Epithelial cell of esophagus (primary cell): Measurements from ENCODE around the gene TMEM126A.

ENCODE experiments used
- DNase-seq: peaks from one replicate; pipeline ENCODE4 v3.0.0; 2010; ENCODE audit warnings: low read depth
- H3K4me3 ChIP-seq: 2 replicates; pipeline ENCODE4 v1.5.1; 2011; ENCODE audit warnings: mild to moderate bottlenecking, low read length, control low read depth
- TF ChIP-seq, protein P1 (sequence below): IDR thresholded peaks from 2 replicates; pipeline ENCODE4 v1.5.1; 2011; ENCODE audit warnings: low read depth, mild to moderate bottlenecking, low read length, control low read depth, inconsistent platforms; ENCODE audit not compliant: insufficient read depth; ENCODE audit errors: missing control alignments

Gene TMEM126A

DNA sequence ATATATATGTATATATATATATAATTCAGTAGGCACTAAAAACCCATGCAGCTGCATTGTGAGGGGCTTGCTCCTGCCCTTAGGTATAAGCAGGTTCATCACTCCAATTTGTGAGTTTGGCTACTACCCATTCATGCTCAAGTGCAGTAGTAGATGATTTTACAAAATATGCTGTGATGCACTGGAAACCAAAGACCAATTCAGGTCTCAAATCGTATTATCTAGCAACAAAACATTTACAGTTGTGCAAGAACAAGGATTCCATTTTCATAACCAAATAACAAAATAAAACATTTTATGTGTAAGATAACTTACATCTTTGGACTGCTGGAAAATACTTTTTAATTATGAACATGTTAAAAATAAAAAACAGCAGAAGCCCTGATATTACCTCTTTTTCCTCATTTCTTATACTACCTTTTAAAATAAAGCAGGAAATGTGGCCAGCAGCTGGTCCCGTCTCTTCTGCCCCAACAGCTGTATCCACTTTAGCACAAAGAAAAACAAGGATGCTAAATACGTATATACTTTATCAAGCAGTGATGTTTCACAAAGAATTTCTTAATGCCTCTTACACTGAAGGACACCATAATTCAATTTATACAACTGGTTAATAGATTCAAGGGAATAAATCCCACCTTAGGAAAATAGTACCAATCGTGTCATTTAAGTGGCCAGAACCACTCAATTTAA, 14.4 kb downstream of the TMEM126A start:
- TF ChIP-seq, protein P1, sequence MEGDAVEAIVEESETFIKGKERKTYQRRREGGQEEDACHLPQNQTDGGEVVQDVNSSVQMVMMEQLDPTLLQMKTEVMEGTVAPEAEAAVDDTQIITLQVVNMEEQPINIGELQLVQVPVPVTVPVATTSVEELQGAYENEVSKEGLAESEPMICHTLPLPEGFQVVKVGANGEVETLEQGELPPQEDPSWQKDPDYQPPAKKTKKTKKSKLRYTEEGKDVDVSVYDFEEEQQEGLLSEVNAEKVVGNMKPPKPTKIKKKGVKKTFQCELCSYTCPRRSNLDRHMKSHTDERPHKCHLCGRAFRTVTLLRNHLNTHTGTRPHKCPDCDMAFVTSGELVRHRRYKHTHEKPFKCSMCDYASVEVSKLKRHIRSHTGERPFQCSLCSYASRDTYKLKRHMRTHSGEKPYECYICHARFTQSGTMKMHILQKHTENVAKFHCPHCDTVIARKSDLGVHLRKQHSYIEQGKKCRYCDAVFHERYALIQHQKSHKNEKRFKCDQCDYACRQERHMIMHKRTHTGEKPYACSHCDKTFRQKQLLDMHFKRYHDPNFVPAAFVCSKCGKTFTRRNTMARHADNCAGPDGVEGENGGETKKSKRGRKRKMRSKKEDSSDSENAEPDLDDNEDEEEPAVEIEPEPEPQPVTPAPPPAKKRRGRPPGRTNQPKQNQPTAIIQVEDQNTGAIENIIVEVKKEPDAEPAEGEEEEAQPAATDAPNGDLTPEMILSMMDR = no peak
- H3K4me3 ChIP-seq = peak overlapping the region; percentile 83
- DNase-seq = no peak

DNA sequence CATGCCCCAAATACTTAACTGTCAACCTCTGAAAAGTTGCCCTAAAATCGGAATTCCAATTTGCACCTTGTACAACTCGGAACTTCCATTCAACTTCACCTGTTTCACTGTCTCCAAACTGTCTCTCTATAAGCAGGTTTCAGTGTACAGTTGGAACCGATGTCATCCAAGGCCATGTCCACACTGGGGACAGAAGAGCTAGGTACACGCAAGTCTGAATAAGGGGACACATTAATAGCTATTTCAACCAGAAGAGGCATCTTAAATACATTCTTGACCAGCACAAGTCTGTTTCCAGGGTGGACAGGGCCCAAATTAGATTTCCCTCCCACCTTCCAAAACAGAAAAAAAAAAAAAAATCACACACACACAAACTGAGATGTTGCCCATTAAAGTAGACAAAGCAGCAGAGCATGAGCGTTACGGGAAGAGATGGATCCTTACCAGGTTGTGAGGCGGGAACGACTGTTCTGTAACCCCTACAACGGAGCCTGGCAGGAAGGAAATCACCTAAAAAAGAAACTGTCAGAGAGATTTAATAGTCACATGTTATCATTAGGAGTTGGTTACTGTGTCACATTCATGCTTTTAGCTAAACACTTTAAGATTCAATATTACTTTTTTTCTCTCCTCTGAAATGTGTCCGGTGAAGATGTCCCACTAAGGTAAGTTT, 15.4 kb downstream of the TMEM126A start:
- TF ChIP-seq, protein P1 = no peak
- H3K4me3 ChIP-seq = peak overlapping the region; percentile 83
- DNase-seq = no peak

DNA sequence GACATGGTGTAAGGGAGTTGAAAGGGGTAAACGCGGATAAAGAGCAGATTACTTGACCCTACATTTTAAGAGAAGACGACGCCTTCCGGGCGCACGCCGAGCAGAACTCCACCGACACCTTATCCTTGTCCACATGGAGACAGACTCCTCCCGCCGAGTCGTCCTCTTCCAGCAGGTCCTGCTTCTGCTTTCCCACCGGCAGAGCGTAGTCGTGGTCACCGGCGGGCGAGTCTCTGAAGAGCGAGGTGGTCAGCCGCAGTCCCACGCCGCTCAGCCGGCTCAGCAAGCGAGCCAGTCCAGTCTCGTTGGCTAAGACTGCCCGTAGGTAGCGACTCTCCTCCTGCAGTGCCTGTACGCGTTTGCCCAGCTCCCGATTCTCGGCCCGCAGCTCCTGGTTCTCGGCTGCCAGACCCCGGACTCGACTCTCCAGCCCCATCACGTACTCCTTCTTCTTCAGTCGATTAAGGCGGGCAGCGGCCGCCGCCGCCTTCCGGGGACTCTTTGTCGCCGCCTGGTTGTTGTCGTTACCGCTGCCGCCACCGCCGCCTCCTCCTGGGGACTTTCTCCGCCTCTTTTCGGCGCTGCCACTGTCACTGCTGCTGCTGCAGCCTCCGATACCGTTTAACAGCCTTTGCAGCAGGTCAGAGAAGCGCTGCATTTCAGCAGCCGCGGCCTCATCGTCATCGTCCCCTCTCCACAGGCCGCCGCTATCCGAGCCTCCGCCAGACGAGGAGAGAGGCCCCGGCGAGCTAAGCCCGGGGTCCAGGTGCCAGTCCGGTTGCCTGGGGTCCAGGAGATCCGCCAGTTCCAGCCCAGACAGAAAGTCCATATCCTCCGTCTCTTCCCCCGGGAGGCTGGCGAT, 16.2 kb downstream of the TMEM126A start:
- H3K4me3 ChIP-seq = peak overlapping the region; percentile 83
- peak; percentile 66 for DNase-seq

DNA sequence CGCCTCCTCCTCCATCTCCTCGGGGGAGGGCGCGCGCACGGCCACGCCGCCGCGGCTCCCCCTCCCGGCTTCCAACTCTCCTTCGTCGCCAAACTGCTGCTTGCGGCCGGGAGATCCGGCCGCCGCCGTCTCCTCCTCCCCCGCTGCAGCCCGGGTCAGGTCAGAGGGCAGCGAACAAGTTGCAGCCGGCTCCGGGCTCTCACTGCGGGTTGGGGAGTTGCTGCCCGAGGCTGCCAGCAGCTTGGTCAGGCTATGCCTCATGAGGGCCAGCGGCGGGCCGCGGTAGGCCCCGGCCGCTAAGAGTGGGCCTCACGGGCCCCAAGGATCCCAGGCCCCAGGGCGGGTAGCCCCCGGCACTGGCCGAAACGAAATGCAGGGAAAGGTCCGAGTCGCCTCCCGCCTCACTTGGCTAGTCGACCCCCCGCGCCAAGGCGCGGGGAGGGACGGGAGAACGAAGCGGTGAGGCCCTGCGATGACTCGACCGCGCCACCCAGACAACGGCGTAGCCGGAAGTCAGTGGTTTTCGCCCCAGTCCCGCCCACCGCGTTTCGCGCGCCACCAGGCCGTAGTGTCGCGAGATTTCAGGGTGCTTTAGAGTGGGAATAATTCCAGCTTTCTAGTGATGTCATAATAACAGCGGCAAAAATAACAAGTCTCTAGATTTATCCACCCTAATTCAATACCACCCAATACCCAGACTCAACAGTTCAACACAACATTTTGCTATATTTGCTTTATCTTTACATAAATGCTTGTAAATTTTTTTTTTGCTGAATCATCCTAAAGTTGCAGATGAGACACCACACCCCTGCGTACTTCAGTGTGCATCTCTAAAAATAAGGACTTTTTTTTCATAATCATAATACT, 17.1 kb downstream of the TMEM126A start, which contains the start of gene CREBZF:
Gene CREBZF (minus strand): TSS at position 515 of the 867 bp plus-strand sequence. CDS start 254 bp downstream, at position 261.
- H3K4me3 ChIP-seq = peak within 1 kb of the TSS; percentile 83
- TF ChIP-seq, protein P1 = no peak
- DNase-seq = peak; percentile 95

More for the DNA sequence above, 16.2 kb downstream of the TMEM126A start:
- TF ChIP-seq, protein P1 = peak; percentile 47

DNA sequence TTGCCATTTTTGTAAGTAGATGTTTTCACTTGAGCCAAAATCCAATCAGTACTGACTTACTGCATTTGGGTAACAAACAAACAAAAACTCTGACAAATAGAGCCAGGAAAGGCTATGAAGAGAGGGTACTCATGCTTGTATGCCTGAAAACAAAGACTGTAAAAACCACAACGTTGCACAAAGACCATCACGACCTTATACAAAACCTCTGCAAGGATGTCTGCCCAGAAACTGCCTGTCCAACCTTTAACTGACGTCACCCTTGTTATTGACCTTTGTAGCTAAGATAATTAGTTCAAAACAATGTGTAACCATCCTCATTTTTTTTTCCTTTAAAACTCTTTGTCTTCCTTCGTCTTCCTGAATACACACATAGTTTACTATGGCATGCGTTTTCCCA, 18.0 kb downstream of the TMEM126A start:
- H3K4me3 ChIP-seq = no peak overlapping the region
- TF ChIP-seq, protein P1 = no peak
- no peak for DNase-seq

DNA sequence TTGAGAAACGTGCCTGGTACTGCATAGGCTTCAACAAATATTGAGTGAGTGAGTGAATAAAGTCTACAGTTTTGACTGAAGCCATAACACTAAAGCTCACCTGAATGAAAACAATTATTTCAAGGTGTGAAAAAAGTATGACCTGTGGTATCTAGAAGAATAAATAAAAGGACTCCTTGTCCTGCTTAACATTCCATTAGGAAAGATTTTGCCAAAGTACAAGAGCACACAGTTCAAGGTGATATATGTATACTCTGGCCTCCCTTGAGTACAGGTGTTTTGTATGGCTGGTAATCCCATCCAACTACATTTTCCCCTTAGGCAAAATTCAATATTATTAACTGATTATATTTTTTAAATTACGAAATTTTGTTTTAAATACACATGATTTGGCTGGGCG, 18.9 kb downstream of the TMEM126A start:
- no peak for DNase-seq
- H3K4me3 ChIP-seq = no peak overlapping the region
- TF ChIP-seq, protein P1 = no peak
